GM18517 (cell line): Measurements from ENCODE around the gene SMU1.

Source experiments
- ATAC-seq: cut with Tn5 transposase; IDR thresholded peaks from one replicate; pipeline ENCODE4 v1.9.1; 2021; ENCODE audit warnings: mild to moderate bottlenecking, moderate library complexity; ENCODE audit not compliant: unreplicated experiment

The SMU1 gene

GRCh38 chr9:33046061-33046460 lies 30.4 kb downstream of the SMU1 start:
- ATAC-seq = no peak

GRCh38 chr9:33044677-33045282 lies 31.7 kb downstream of the SMU1 start:
- ATAC-seq = no peak

- peak; percentile 73 for ATAC-seq
Measured at GRCh38 chr9:33044162-33044673, 32.3 kb downstream of the SMU1 start.

GRCh38 chr9:33043671-33044070 lies 32.8 kb downstream of the SMU1 start:
- no peak for ATAC-seq

- no peak for ATAC-seq
Measured at GRCh38 chr9:33042473-33042872, 34.0 kb downstream of the SMU1 start.

- ATAC-seq = no peak
Measured at GRCh38 chr9:33041432-33042188, 34.9 kb downstream of the SMU1 start.

- ATAC-seq = no peak
Measured at GRCh38 chr9:33040792-33041431, 35.6 kb downstream of the SMU1 start.

GRCh38 chr9:33032865-33033264 lies 43.6 kb downstream of the SMU1 start:
- ATAC-seq = no peak

- no peak for ATAC-seq
Measured at GRCh38 chr9:33032292-33032691, 44.2 kb downstream of the SMU1 start.

- ATAC-seq = no peak
Measured at GRCh38 chr9:33030285-33030684, 46.2 kb downstream of the SMU1 start.

- ATAC-seq = no peak
Measured at GRCh38 chr9:33029231-33029786, 47.2 kb downstream of the SMU1 start.

GRCh38 chr9:33025572-33026342 lies 50.7 kb downstream of the SMU1 start:
- ATAC-seq = peak; percentile 26

GRCh38 chr9:33024966-33025571 lies 51.4 kb downstream of the SMU1 start, which contains the start of gene DNAJA1:
Gene DNAJA1 (plus strand): TSS chr9:33025273. CDS start chr9:33026485, 1,212 bp downstream.
- ATAC-seq = peak; percentile 89

- no peak for ATAC-seq
Measured at GRCh38 chr9:33024126-33024965, 52.1 kb downstream of the SMU1 start.

- ATAC-seq = no peak
Measured at GRCh38 chr9:33023661-33024060, 52.8 kb downstream of the SMU1 start.

- no peak for ATAC-seq
Measured at GRCh38 chr9:33022755-33023154, 53.7 kb downstream of the SMU1 start.

GRCh38 chr9:33022303-33022702 lies 54.2 kb downstream of the SMU1 start:
- no peak for ATAC-seq

GRCh38 chr9:33019797-33020196 lies 56.7 kb downstream of the SMU1 start:
- no peak for ATAC-seq

GRCh38 chr9:33017283-33018041 lies 59.0 kb downstream of the SMU1 start:
- no peak for ATAC-seq
